K562 (cell line): Measurements from ENCODE around the gene DHDDS. TPM values are rescaled to one million over a fixed set of nuclear protein-coding genes. Genes with fewer than 3 reads are reported as not detected.

Experiments
- CEBPG ChIP-seq, 3 experiments: fragments of 200-800 bp in 1 of 3; sonication (Bioruptor generic) in 1 of 3; sonication (generic) in 1 of 3; formaldehyde crosslinking in 1 of 3; IDR thresholded peaks in 2 of 3; conservative IDR thresholded peaks in 1 of 3; 2 replicates each; pipeline versions ENCODE4 v1.6.1 to v1.8.0; 2016 to 2022; ENCODE audit warnings: missing compliant biosample characterization in 2 of 3, missing genetic modification characterization in 2 of 3, mild to moderate bottlenecking in 1 of 3, missing genetic modification reagents in 1 of 3
- FOSL1 ChIP-seq: fragments of 200-800 bp; sonication (Bioruptor generic); conservative IDR thresholded peaks from 2 replicates; pipeline ENCODE4 v1.6.1; 2016; ENCODE audit warnings: missing genetic modification characterization, missing compliant biosample characterization
- HCFC1 ChIP-seq: IDR thresholded peaks from 2 replicates; pipeline ENCODE4 v1.6.1; 2012; ENCODE audit warnings: low read depth, low read length, improper control_type of control experiment
- LEF1 ChIP-seq: fragments of 450-650 bp; IDR thresholded peaks from 2 replicates; pipeline ENCODE4 v1.6.1; 2016; ENCODE audit warnings: mild to moderate bottlenecking
- PATZ1 ChIP-seq: fragments of 250-450 bp; sonication (Bioruptor Pico); IDR thresholded peaks from 2 replicates; pipeline ENCODE4 v1.5.0; 2020; ENCODE audit warnings: mild to moderate bottlenecking, borderline replicate concordance
- PURB ChIP-seq: sonication (generic); formaldehyde crosslinking; IDR thresholded peaks from 2 replicates; pipeline ENCODE4 v1.9.0; 2021; ENCODE audit warnings: low read depth, mild to moderate bottlenecking, missing genetic modification reagents
- SIX5 ChIP-seq, 2 experiments: IDR thresholded peaks; 2 replicates each; pipeline ENCODE4 v1.6.1; 2011; ENCODE audit warnings: low read length in 2 of 2, borderline replicate concordance in 1 of 2, low read depth in 1 of 2, mild to moderate bottlenecking in 1 of 2, moderate library complexity in 1 of 2; ENCODE audit not compliant: insufficient read depth in 1 of 2
- SMARCC2 ChIP-seq: fragments of 450-650 bp; IDR thresholded peaks from 2 replicates; pipeline ENCODE4 v1.6.1; 2017; ENCODE audit warnings: antibody characterized with exemption, moderate library complexity, mild to moderate bottlenecking, low read depth
- TCFL5 ChIP-seq: fragments of 250-450 bp; sonication (Bioruptor Pico); conservative IDR thresholded peaks from 2 replicates; pipeline ENCODE4 v1.6.1; 2021; ENCODE audit warnings: mild to moderate bottlenecking, moderate library complexity, matching md5 sums
- U2AF2 ChIP-seq: fragments of 200-400 bp; formaldehyde crosslinking; optimal IDR thresholded peaks from 2 replicates; pipeline ENCODE3; 2017; ENCODE audit warnings: low read depth, mild to moderate bottlenecking, low read length
- UBTF ChIP-seq, 2 experiments: IDR thresholded peaks; 2 replicates each; pipeline ENCODE4 v1.6.1; 2012; ENCODE audit warnings: improper control_type of control experiment in 2 of 2, low read depth in 2 of 2, low read length in 2 of 2, borderline replicate concordance in 1 of 2
- ZBTB12 ChIP-seq: fragments of 250-450 bp; sonication (Bioruptor Pico); IDR thresholded peaks from 2 replicates; pipeline ENCODE4 v1.4.0; 2020
- ZNF695 ChIP-seq: fragments of 450-650 bp; formaldehyde crosslinking; IDR thresholded peaks from 2 replicates; pipeline ENCODE4 v1.4.0; 2020; ENCODE audit warnings: mild to moderate bottlenecking, moderate library complexity
- ZNF77 ChIP-seq: fragments of 250-450 bp; sonication (Bioruptor Pico); IDR thresholded peaks from 2 replicates; pipeline ENCODE4 v1.5.0; 2020
- ZSCAN32 ChIP-seq: fragments of 450-650 bp; formaldehyde crosslinking; IDR thresholded peaks from 2 replicates; pipeline ENCODE4 v1.4.0; 2020; ENCODE audit warnings: mild to moderate bottlenecking, moderate library complexity
- polyA plus RNA-seq, 8 experiments: library from polyadenylated mRNA; depleted of rRNA in 4 of 8; stranded (reverse) in 5 of 8; unstranded in 3 of 8; fragments of >200 nt; fragmentation: Nextera tagmentation in 2 of 8; fragmentation: Illumina TruSeq in 1 of 8; extraction: Ambion mirVana in 2 of 8; extraction: Trizol in 1 of 8; gene quantifications; 2 replicates each; pipeline versions ENCODE4 v1.2.1 to v1.2.3, GENCODE V29; 2011 to 2014; ENCODE audit warnings: inconsistent platforms in 1 of 8, missing spikeins in 1 of 8
- total RNA-seq, 7 experiments: library from RNA; depleted of rRNA in 6 of 7; stranded (reverse); fragments of >200 nt in 6 of 7; fragmentation: Illumina TruSeq in 2 of 7; extraction: Trizol in 2 of 7; gene quantifications; 2 replicates each; pipeline versions ENCODE4 v1.2.1 to v1.2.3, GENCODE V29; 2011 to 2021; ENCODE audit warnings: low replicate concordance in 1 of 7
- TF ChIP-seq, protein P1 (sequence below): sonication (generic); formaldehyde crosslinking; IDR thresholded peaks from 2 replicates; pipeline ENCODE4 v1.8.1; 2022; ENCODE audit warnings: missing genetic modification reagents
- TF ChIP-seq, protein P2 (sequence below): fragments of 200-800 bp; sonication (Bioruptor generic); IDR thresholded peaks from 2 replicates; pipeline ENCODE4 v1.6.1; 2017; ENCODE audit warnings: missing genetic modification characterization, missing compliant biosample characterization

Gene DHDDS
- total and polyA plus RNA-seq, 9 of the 15 experiments (the other 6 are each of a cell fraction or from before 2014, with no cell fraction given), result 33.3 to 55.0 (median 44.3) TPM

- TF ChIP-seq, protein P1, sequence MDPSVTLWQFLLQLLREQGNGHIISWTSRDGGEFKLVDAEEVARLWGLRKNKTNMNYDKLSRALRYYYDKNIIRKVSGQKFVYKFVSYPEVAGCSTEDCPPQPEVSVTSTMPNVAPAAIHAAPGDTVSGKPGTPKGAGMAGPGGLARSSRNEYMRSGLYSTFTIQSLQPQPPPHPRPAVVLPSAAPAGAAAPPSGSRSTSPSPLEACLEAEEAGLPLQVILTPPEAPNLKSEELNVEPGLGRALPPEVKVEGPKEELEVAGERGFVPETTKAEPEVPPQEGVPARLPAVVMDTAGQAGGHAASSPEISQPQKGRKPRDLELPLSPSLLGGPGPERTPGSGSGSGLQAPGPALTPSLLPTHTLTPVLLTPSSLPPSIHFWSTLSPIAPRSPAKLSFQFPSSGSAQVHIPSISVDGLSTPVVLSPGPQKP (CRISPR knock-in tag), result no peak
- no peak for TF ChIP-seq ZSCAN32 (CRISPR knock-in tag)
- TF ChIP-seq SIX5 (IDR thresholded peaks at IDR 0.05; ENCODE audit: borderline replicate concordance in 1 of 2, insufficient read depth in 1 of 2, low read depth in 1 of 2, low read length in 2 of 2), result no peak
- no peak for TF ChIP-seq ZNF77 (CRISPR knock-in tag)
- no peak for TF ChIP-seq SMARCC2
- TF ChIP-seq ZNF695 (CRISPR knock-in tag), result no peak
- TF ChIP-seq TCFL5, result no peak
- TF ChIP-seq ZBTB12 (CRISPR knock-in tag), result no peak
- peak; percentile 71 for TF ChIP-seq CEBPG (CRISPR knock-in tag; IDR thresholded peaks at IDR 0.05)
- TF ChIP-seq CEBPG (tag; conservative IDR thresholded peaks at IDR 0.05 in 1 of 2, IDR thresholded peaks at IDR 0.05 in 1 of 2), result peak in 1 of 2 experiments; percentile 75; a peak in 2 of 4 replicates
- TF ChIP-seq PURB (CRISPR knock-in tag), result no peak
- peak in 1 of 2 experiments; percentile 49; a peak in 1 of 4 replicates for TF ChIP-seq UBTF (IDR thresholded peaks at IDR 0.05; ENCODE audit: borderline replicate concordance in 1 of 2, low read depth in 2 of 2, low read length in 2 of 2)
- TF ChIP-seq HCFC1, result peak; percentile 39; the same call in 1 of the 2 replicates
- peak; percentile 41; the same call in 1 of the 2 replicates for TF ChIP-seq LEF1
- TF ChIP-seq U2AF2, result no peak
- peak; percentile 11; the same call in 1 of the 2 replicates for TF ChIP-seq FOSL1 (tag)
- TF ChIP-seq, protein P2, sequence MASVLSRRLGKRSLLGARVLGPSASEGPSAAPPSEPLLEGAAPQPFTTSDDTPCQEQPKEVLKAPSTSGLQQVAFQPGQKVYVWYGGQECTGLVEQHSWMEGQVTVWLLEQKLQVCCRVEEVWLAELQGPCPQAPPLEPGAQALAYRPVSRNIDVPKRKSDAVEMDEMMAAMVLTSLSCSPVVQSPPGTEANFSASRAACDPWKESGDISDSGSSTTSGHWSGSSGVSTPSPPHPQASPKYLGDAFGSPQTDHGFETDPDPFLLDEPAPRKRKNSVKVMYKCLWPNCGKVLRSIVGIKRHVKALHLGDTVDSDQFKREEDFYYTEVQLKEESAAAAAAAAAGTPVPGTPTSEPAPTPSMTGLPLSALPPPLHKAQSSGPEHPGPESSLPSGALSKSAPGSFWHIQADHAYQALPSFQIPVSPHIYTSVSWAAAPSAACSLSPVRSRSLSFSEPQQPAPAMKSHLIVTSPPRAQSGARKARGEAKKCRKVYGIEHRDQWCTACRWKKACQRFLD (CRISPR knock-in tag), result no peak
- TF ChIP-seq PATZ1 (CRISPR knock-in tag), result no peak
Observed at GRCh38 chr1:26472901-26473845, 41.1 kb downstream of the DHDDS start (continued).
